ENCODE data around the gene TBCD. TPM values are rescaled to one million over a fixed set of nuclear protein-coding genes. Genes with fewer than 3 reads are reported as not detected.

Gene TBCD
- total and polyA plus RNA-seq, 12 donors, result 41.3 to 107 (median 52.4) TPM

DNA sequence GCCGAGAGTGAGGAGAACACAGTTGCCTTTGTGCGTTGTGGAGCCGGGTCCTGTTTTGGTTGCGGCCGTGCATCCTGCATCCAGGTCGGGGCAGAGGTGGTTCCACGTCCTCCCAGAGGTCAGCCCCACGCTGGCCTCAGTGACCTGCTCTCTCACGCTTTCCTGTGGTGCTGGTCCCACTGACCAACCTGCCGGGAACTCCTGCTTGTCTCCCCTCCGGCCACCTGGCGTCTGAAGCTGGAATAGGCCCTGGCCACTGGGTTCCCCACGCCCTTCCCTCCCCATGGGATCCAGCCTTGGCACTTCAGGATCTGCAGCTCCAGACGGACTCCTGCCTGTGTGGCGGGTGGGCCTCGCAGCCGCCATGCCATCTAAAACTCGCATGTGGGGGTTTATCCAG is 173.5 kb downstream of the TBCD start:
- Histone ChIP-seq H3K4me1 (no peaks in the 10 kb centered on the region), H3K27me3 (no peaks in the 10 kb centered on the region), H3K9me3 (no peaks in the 10 kb centered on the region), H3K4me3 (no peak overlapping the region), H3K27ac (no peak overlapping the region), H3K36me3 (peaks cover 0 to 100% (median 45%) of the 10 kb centered on the region in 9 donors)
- intact Hi-C loops (cut with DNase I), result no loop called here
- ATAC-seq (no peak), DNase-seq (no peak)
- 90 to 96% methylated on average over 18 of the region's 18 CpGs for WGBS, 2 donors
- TF ChIP-seq, protein P1, sequence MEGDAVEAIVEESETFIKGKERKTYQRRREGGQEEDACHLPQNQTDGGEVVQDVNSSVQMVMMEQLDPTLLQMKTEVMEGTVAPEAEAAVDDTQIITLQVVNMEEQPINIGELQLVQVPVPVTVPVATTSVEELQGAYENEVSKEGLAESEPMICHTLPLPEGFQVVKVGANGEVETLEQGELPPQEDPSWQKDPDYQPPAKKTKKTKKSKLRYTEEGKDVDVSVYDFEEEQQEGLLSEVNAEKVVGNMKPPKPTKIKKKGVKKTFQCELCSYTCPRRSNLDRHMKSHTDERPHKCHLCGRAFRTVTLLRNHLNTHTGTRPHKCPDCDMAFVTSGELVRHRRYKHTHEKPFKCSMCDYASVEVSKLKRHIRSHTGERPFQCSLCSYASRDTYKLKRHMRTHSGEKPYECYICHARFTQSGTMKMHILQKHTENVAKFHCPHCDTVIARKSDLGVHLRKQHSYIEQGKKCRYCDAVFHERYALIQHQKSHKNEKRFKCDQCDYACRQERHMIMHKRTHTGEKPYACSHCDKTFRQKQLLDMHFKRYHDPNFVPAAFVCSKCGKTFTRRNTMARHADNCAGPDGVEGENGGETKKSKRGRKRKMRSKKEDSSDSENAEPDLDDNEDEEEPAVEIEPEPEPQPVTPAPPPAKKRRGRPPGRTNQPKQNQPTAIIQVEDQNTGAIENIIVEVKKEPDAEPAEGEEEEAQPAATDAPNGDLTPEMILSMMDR (IDR thresholded peaks at IDR 0.05), result no peak

DNA sequence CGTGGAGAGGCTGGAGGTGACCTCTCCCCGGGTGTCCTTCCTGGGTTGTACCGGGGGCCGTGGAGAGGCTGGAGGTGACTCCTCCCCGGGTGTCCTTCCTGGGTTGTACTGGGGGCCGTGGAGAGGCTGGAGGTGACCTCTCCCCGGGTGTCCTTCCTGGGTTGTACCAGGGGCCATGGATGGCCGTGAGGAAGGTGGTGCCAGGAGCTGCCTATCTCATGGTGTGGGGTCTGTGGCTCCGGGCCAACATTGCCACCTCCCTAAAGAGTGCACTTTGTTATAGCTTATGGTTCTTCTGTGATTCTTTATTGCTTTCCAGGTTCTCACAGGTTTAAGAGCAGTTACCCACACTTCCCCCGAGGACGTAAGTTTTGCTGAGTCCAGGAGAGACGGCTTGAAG is 174.2 kb downstream of the TBCD start:
- ATAC-seq, result no peak
- Histone ChIP-seq H3K4me1 (peaks cover 0 to under 1% (median 0%) of the 10 kb centered on the region in 9 donors), H3K27ac (no peak overlapping the region), H3K27me3 (no peaks in the 10 kb centered on the region), H3K4me3 (no peak overlapping the region), H3K36me3 (peaks cover 0 to 100% (median 50%) of the 10 kb centered on the region in 9 donors), H3K9me3 (no peaks in the 10 kb centered on the region)
- TF ChIP-seq, protein P1 (IDR thresholded peaks at IDR 0.05), result no peak
- intact Hi-C loops (cut with DNase I), result no loop called here
- DNase-seq, result no peak
- WGBS, 2 donors, result 95 to 96% methylated on average over 7 to 10 of the region's 12 CpGs

- H3K9me3 ChIP-seq, result no peaks in the 10 kb centered on the region
- 95% methylated on average over 18 of the region's 18 CpGs for WGBS, 2 donors
- H3K27ac ChIP-seq, result no peak overlapping the region
- peaks cover 0 to 6% (median 0%) of the 10 kb centered on the region in 9 donors for H3K4me1 ChIP-seq
- TF ChIP-seq, protein P1 (IDR thresholded peaks at IDR 0.05), result no peak
- ATAC-seq, result no peak
- H3K4me3 ChIP-seq, result no peak overlapping the region
- peaks cover 0 to 100% (median 54%) of the 10 kb centered on the region in 9 donors for H3K36me3 ChIP-seq
- no peak for DNase-seq
- intact Hi-C loops (cut with DNase I), result no loop called here
- H3K27me3 ChIP-seq, result no peaks in the 10 kb centered on the region
Observed at GRCh38 chr17:82926716-82927115, 174.9 kb downstream of the TBCD start.

DNA sequence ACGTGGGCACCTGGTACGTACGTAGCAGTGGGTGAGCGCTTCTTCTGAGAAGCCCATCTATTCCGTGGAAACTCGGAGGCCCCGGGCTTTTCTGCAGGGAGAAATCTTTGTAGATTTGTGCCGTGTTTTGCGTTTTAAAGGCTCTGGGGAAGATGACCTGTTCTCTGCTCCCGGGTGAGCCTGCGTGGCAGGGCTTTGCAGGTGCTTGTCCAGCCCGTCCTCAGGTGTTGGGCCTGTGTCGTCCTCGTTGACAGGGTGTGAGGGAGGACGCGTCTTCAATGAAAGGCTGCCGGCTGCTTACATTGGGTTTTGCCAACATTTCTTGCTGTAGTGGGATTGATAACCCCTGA is 175.4 kb downstream of the TBCD start:
- intact Hi-C loops (cut with DNase I), result no loop called here
- 95 to 98% methylated on average over 17 of the region's 17 CpGs for WGBS, 2 donors
- ATAC-seq (no peak), DNase-seq (no peak)
- H3K27me3 ChIP-seq, result no peaks in the 10 kb centered on the region
- TF ChIP-seq, protein P1 (IDR thresholded peaks at IDR 0.05), result no peak
- H3K9me3 ChIP-seq, result no peaks in the 10 kb centered on the region
- peaks cover 0 to 98% (median 51%) of the 10 kb centered on the region in 9 donors for H3K36me3 ChIP-seq
- no peak overlapping the region for H3K4me3 ChIP-seq
- H3K4me1 ChIP-seq, result peaks cover 0 to 6% (median 3%) of the 10 kb centered on the region in 9 donors
- no peak overlapping the region for H3K27ac ChIP-seq
